Mucosa of stomach (tissue), 1 donor: ENCODE results near the gene WDR46.

ENCODE experiments used
- H3K27me3 ChIP-seq: one replicate; pipeline ENCODE4 v1.7.0; 2013; ENCODE audit warnings: mild to moderate bottlenecking, low read length; ENCODE audit not compliant: control insufficient read depth, insufficient read depth
- H3K36me3 ChIP-seq: one replicate; pipeline ENCODE4 v1.7.0; 2013; ENCODE audit warnings: low read length; ENCODE audit not compliant: control insufficient read depth, insufficient read depth
- H3K4me1 ChIP-seq: one replicate; pipeline ENCODE4 v1.7.0; 2013; ENCODE audit warnings: mild to moderate bottlenecking, low read length; ENCODE audit not compliant: control insufficient read depth, insufficient read depth
- H3K4me3 ChIP-seq: one replicate; pipeline ENCODE4 v1.7.0; 2013; ENCODE audit warnings: low read length
- H3K9ac ChIP-seq: one replicate; pipeline ENCODE4 v1.7.0; 2013; ENCODE audit warnings: mild to moderate bottlenecking, low read length, moderate library complexity
- H3K9me3 ChIP-seq: one replicate; pipeline ENCODE4 v1.7.0; 2013; ENCODE audit warnings: mild to moderate bottlenecking, low read length, moderate library complexity; ENCODE audit not compliant: control insufficient read depth
- donor health status: Pancreatic carcinoma.

The WDR46 gene

GRCh38 chr6:33288921-33289783, at the start of gene WDR46, which contains the start of gene PFDN6:
TSS of gene WDR46 (minus strand) at chr6:33289239. CDS start at chr6:33289170, 69 bp downstream.
TSS of gene PFDN6 (plus strand) at chr6:33289601. CDS start at chr6:33289857, 256 bp downstream.
- H3K27me3 ChIP-seq, result no peaks in the 10 kb centered on the region
- peaks cover 16% of the 10 kb centered on the region for H3K4me1 ChIP-seq
- peak within 1 kb of the TSS; percentile 77 for H3K9ac ChIP-seq
- H3K9me3 ChIP-seq, result no peaks in the 10 kb centered on the region
- peak within 1 kb of the TSS; percentile 78 for H3K4me3 ChIP-seq
- no peaks in the 10 kb centered on the region for H3K36me3 ChIP-seq

GRCh38 chr6:33336495-33336894, 47.5 kb upstream of the WDR46 start:
- no peaks in the 10 kb centered on the region for H3K36me3 ChIP-seq
- no peak overlapping the region for H3K9ac ChIP-seq
- H3K9me3 ChIP-seq, result no peaks in the 10 kb centered on the region
- no peak overlapping the region for H3K4me3 ChIP-seq
- H3K27me3 ChIP-seq, result no peaks in the 10 kb centered on the region
- no peaks in the 10 kb centered on the region for H3K4me1 ChIP-seq

GRCh38 chr6:33335916-33336315, 46.9 kb upstream of the WDR46 start:
- Histone ChIP-seq H3K4me1 (no peaks in the 10 kb centered on the region), H3K27me3 (no peaks in the 10 kb centered on the region), H3K9ac (no peak overlapping the region), H3K4me3 (no peak overlapping the region), H3K36me3 (no peaks in the 10 kb centered on the region), H3K9me3 (no peaks in the 10 kb centered on the region)

- Histone ChIP-seq H3K27me3 (no peaks in the 10 kb centered on the region), H3K4me1 (no peaks in the 10 kb centered on the region), H3K9me3 (no peaks in the 10 kb centered on the region), H3K4me3 (no peak overlapping the region), H3K9ac (no peak overlapping the region), H3K36me3 (no peaks in the 10 kb centered on the region)
Observed at GRCh38 chr6:33333666-33334065, 44.6 kb upstream of the WDR46 start.

- H3K9me3 ChIP-seq, result no peaks in the 10 kb centered on the region
- no peak overlapping the region for H3K4me3 ChIP-seq
- H3K9ac ChIP-seq, result no peak overlapping the region
- H3K36me3 ChIP-seq, result no peaks in the 10 kb centered on the region
- no peaks in the 10 kb centered on the region for H3K4me1 ChIP-seq
- no peaks in the 10 kb centered on the region for H3K27me3 ChIP-seq
Observed at GRCh38 chr6:33330736-33331135, 41.7 kb upstream of the WDR46 start.

- Histone ChIP-seq H3K27me3 (no peaks in the 10 kb centered on the region), H3K4me3 (no peak overlapping the region), H3K36me3 (no peaks in the 10 kb centered on the region), H3K4me1 (peaks cover 1% of the 10 kb centered on the region), H3K9me3 (no peaks in the 10 kb centered on the region), H3K9ac (no peak overlapping the region)
Observed at GRCh38 chr6:33329058-33329457, 40.0 kb upstream of the WDR46 start.

GRCh38 chr6:33324125-33324524, 35.1 kb upstream of the WDR46 start:
- Histone ChIP-seq H3K9ac (peak overlapping the region; percentile 95), H3K4me1 (peaks cover 33% of the 10 kb centered on the region), H3K27me3 (no peaks in the 10 kb centered on the region), H3K9me3 (no peaks in the 10 kb centered on the region), H3K4me3 (peak overlapping the region; percentile 66), H3K36me3 (peaks cover 16% of the 10 kb centered on the region)

GRCh38 chr6:33323623-33323948, 34.5 kb upstream of the WDR46 start:
- H3K27me3 ChIP-seq, result no peaks in the 10 kb centered on the region
- H3K36me3 ChIP-seq, result peaks cover 21% of the 10 kb centered on the region
- no peaks in the 10 kb centered on the region for H3K9me3 ChIP-seq
- peak overlapping the region; percentile 66 for H3K4me3 ChIP-seq
- H3K9ac ChIP-seq, result peak overlapping the region; percentile 95
- peaks cover 38% of the 10 kb centered on the region for H3K4me1 ChIP-seq

- Histone ChIP-seq H3K36me3 (peaks cover 21% of the 10 kb centered on the region), H3K27me3 (no peaks in the 10 kb centered on the region), H3K9me3 (no peaks in the 10 kb centered on the region), H3K4me1 (peaks cover 52% of the 10 kb centered on the region), H3K9ac (peak overlapping the region; percentile 95), H3K4me3 (no peak overlapping the region)
Observed at GRCh38 chr6:33321227-33321626, 32.2 kb upstream of the WDR46 start.

- no peaks in the 10 kb centered on the region for H3K27me3 ChIP-seq
- no peak overlapping the region for H3K4me3 ChIP-seq
- peaks cover 53% of the 10 kb centered on the region for H3K4me1 ChIP-seq
- H3K36me3 ChIP-seq, result peaks cover 21% of the 10 kb centered on the region
- peak overlapping the region; percentile 10 for H3K9ac ChIP-seq
- no peaks in the 10 kb centered on the region for H3K9me3 ChIP-seq
Observed at GRCh38 chr6:33320315-33321181, 31.5 kb upstream of the WDR46 start.

GRCh38 chr6:33319939-33320314, 30.9 kb upstream of the WDR46 start:
- Histone ChIP-seq H3K27me3 (no peaks in the 10 kb centered on the region), H3K9me3 (no peaks in the 10 kb centered on the region), H3K9ac (peak overlapping the region; percentile 10), H3K4me1 (peaks cover 59% of the 10 kb centered on the region), H3K36me3 (peaks cover 21% of the 10 kb centered on the region), H3K4me3 (no peak overlapping the region)

- Histone ChIP-seq H3K9me3 (no peaks in the 10 kb centered on the region), H3K4me3 (no peak overlapping the region), H3K9ac (peak overlapping the region; percentile 40), H3K4me1 (peaks cover 58% of the 10 kb centered on the region), H3K36me3 (peaks cover 21% of the 10 kb centered on the region), H3K27me3 (no peaks in the 10 kb centered on the region)
Observed at GRCh38 chr6:33318426-33319073, 29.5 kb upstream of the WDR46 start.
